ENCODE results near the gene SOD1. TPM values are rescaled to one million over a fixed set of nuclear protein-coding genes. Genes with fewer than 3 reads are reported as not detected.

SOD1 gene
- total and polyA plus RNA-seq, 10 of the 15 experiments (the other 5 are each of a cell fraction or from before 2014, with no cell fraction given) = 171 to 710 (median 313) TPM

- TF ChIP-seq, protein P1, sequence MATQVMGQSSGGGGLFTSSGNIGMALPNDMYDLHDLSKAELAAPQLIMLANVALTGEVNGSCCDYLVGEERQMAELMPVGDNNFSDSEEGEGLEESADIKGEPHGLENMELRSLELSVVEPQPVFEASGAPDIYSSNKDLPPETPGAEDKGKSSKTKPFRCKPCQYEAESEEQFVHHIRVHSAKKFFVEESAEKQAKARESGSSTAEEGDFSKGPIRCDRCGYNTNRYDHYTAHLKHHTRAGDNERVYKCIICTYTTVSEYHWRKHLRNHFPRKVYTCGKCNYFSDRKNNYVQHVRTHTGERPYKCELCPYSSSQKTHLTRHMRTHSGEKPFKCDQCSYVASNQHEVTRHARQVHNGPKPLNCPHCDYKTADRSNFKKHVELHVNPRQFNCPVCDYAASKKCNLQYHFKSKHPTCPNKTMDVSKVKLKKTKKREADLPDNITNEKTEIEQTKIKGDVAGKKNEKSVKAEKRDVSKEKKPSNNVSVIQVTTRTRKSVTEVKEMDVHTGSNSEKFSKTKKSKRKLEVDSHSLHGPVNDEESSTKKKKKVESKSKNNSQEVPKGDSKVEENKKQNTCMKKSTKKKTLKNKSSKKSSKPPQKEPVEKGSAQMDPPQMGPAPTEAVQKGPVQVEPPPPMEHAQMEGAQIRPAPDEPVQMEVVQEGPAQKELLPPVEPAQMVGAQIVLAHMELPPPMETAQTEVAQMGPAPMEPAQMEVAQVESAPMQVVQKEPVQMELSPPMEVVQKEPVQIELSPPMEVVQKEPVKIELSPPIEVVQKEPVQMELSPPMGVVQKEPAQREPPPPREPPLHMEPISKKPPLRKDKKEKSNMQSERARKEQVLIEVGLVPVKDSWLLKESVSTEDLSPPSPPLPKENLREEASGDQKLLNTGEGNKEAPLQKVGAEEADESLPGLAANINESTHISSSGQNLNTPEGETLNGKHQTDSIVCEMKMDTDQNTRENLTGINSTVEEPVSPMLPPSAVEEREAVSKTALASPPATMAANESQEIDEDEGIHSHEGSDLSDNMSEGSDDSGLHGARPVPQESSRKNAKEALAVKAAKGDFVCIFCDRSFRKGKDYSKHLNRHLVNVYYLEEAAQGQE (IDR thresholded peaks at IDR 0.05; ENCODE audit: low read depth, low read length) = no peak
- no peak for TF ChIP-seq PAX8 (IDR thresholded peaks at IDR 0.05)
- no peak for TF ChIP-seq GABPA (IDR thresholded peaks at IDR 0.05; ENCODE audit: low read depth)
- no peak for TF ChIP-seq MTA2 (IDR thresholded peaks at IDR 0.05; ENCODE audit: low read depth)
- no peak for TF ChIP-seq ZNF384 (IDR thresholded peaks at IDR 0.05; ENCODE audit: borderline replicate concordance, low read depth, low read length)
- no peak for TF ChIP-seq TARDBP (IDR thresholded peaks at IDR 0.05; ENCODE audit: borderline replicate concordance)
- TF ChIP-seq STAT3 (IDR thresholded peaks at IDR 0.05; ENCODE audit: low read depth, low read length) = no peak
- no peak for TF ChIP-seq MYC (IDR thresholded peaks at IDR 0.05; ENCODE audit: insufficient read depth, insufficient read length, insufficient replicate concordance, low read length, severe bottlenecking)
These were observed 48.0 kb upstream of the SOD1 start (continued) for GRCh38 chr21:31611445-31611844.

Measured in GM12878 (cell line).